GM21423 (cell line): ENCODE measurements around the gene SLC22A23.

Source experiments
- ATAC-seq: cut with Tn5 transposase; IDR thresholded peaks from one replicate; pipeline ENCODE4 v1.9.1; 2021; ENCODE audit warnings: mild to moderate bottlenecking, moderate library complexity; ENCODE audit not compliant: unreplicated experiment

SLC22A23 gene

DNA sequence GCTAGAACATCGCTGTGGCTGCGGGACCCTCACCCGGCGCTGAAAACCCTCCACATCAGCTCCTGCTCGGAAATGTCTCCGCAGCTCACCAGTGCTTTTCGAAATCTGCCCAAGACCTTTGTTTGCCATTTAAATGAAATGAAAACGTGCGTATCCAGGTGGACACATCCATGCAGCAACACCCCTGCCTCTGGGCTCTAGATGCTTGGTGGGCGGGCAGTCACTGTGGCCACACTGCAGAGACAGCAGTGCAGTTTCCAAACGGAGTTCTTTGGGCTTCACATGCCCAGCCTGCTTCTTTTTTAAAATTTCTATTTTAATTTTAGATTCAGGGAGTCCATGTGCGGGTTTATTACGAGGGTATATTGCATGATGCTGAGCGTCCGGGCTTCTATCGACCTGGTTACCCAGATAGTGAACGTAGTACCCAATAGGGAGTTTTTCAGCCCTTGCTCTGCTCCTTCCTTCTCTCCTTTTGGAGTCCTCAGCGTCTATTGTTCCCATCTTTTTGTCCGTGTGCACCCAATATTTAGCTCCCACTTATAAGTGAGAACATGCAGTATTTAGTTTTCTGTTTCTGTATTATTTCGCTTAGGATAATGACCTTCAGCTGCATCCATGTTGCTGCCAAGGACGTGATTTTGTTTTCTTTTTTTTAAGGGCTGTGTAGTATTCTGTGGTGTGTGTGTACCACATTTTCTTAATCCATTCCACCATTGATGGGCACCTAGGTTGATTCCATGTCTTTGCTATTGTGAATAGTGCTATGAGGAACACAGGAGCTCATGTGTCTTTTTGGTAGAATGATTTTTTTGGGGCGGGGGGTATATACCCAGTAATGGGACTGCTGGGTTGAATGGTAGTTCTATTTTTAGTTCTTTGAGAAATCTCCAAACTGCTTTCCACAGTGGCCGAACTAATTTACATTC lies 224.6 kb downstream of the SLC22A23 start:
- ATAC-seq = no peak

DNA sequence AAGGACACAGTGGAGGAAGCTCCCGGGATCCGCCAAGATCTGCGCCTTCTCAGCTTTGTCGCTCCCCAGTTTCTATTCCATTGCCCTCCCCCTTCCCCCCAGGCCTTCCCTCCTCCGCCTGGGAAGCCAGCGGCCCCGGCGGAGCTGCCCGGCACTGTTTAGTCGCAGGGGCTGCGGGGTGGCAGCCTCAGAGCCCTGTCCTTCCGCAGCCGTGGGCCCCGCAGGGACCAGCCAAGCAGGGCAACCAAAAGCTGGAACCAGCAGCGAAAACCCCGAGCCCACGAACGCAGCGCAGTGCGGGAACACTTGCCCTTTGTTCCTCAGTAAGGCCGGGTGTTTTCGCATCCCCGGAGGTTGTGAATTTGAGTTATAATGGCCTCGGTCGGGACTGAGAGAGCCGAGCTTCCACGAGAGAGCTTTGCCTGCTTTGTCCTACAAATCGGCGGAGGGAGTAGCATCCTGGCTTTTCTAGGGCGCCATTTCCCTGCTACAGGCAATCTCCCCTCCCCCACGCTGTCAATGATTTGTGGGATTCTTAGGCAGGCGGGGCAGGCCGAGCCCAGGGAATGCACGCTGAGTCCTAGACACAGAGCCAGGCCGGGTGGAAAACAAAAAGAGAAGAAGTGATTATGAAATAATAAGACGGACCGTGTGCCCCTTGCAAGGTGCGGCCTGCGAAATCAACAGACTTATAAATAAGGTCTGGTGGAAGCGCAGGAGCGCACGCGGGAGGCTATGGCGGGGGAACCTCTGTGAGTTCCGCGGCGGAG lies 225.4 kb downstream of the SLC22A23 start:
- ATAC-seq = no peak

DNA sequence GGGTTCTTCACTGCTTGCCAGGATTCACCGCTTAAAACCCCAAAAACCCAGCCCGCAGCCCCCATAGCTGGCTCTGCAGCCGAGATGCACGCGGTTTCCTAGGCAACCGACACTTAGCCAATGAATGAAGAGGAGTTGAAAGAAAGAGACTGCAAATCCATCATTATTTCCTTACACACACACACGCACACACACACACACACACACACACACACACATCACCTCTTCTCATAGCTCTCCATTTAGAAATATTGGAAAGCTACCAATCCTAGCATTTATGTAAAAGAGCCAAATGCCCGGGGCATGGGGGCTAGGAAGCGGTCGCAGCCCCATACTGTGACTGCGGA lies 226.0 kb downstream of the SLC22A23 start:
- ATAC-seq = no peak

DNA sequence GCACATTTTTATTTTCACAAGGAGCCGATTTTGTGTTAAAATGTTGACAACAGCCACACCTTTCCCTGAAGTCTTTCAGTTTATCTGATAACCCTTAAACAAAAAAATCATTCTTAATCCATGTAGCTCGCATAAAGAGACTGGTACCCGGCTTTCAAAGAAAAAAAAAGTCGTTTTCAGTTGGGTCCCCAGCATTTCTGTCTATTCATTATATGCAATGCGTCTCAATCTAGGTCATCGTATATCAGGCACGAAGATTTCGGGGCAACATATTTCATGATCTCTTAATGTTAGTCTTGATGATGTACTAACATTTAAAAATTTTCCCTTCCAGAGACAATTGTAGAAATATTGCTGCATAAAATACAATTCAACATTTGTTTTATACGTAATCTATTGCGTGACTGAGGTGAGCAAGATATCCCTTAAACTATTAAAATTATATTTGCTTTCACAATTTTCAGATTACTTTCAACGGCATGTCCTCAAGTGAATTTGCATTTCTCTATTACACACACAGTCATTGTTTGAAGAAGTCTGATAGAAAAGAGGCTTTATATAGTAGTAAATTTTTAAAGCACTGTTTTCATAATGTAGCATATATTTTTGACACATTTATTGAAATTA lies 226.5 kb downstream of the SLC22A23 start:
- ATAC-seq = no peak

DNA sequence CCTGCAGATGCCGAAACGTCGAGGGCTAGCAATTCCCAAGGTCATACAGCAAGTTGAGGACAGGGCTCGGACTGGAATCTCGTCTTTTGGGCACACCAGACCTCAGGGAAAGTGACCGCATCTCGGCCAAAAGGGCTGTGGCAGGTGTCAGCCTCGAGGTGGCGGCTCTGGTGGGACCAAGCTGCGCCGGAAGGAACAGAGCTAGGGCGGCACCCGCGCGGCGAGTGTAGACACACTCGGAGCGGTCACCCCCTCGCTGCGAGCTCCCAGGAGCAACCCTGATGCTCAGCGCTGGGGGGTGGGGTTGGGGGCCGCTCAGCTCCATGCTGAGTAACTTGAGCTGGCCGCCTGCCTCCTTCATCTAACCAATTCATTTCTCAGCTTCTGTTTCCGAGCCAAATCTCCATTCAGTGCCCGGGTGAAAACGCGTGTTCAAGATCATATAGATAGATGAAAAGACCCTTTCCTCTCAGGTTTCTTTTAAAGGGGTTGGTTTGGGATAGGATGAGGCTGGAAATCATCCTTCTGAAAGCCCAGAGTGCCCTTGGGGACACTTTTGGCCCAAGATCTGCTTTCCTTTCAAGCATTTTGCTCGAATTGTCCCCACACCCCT lies 227.2 kb downstream of the SLC22A23 start:
- ATAC-seq = no peak

DNA sequence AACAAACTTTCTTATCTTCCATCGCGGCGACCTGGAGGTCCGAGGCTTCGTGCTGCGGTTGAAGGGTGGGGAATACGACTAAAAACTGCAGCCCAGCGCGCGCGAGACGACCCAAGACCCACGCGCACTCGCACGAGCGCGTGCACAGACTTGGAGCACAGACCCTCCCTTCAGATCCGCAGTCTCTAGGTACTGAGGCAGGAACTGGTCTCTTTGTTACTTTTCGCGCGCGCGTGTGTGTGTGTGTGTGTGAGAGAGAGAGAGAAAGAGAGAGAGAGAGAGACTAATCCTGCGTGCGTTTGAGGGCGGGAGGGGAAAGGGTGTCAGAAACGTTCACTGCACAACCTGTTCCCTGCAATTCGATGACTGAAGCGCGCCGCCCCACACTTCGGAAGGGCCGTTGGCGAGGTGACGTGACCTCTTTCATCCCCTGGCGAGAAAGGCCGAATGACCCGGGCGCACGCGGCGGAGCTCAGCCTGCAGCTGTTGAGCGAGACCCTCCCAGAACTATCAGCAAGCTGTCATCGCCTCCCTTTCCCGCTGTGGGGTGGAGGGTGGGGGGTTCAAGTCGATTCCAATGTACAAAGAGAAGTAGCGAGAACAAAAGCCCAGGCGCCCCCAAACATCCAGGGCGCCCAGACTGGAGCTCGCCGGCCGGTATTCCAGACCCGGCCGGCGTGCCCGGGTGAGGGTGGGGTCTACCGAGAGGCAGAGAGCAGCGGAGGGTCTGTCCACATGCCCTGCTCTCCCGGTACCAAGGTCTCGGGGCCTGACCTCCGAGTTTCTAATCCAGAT lies 227.9 kb downstream of the SLC22A23 start:
- no peak for ATAC-seq

DNA sequence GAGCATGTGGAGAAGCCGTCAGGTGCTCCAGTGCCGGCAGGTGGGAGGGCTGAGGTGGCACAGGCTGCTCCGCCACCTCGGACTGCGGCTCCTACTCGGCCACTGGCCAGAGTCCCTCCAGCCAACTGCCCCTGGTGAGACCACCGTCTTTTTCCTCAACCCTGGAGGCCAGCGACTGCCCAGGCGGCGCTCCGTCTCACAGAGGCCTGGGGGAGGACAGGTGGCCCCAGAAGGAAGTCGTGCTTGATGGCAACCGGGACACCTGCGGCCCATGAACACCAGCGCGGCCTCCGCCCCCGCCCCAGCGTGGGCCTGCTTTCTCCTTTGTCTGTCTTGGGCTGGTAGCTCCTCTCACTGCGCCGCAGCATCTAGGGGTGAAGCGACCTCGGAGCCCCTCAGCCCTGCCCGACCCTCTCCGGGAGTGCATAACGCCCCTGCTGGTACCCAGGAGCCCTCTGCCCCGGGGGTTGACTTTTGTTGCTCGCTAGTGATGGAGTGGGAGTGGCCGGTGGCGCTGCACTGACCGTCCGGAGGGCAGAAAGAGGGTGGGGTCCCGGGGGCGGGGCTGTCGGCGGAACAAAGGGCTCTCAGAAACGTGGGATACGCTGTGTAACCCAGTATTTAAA lies 228.7 kb downstream of the SLC22A23 start:
- no peak for ATAC-seq

DNA sequence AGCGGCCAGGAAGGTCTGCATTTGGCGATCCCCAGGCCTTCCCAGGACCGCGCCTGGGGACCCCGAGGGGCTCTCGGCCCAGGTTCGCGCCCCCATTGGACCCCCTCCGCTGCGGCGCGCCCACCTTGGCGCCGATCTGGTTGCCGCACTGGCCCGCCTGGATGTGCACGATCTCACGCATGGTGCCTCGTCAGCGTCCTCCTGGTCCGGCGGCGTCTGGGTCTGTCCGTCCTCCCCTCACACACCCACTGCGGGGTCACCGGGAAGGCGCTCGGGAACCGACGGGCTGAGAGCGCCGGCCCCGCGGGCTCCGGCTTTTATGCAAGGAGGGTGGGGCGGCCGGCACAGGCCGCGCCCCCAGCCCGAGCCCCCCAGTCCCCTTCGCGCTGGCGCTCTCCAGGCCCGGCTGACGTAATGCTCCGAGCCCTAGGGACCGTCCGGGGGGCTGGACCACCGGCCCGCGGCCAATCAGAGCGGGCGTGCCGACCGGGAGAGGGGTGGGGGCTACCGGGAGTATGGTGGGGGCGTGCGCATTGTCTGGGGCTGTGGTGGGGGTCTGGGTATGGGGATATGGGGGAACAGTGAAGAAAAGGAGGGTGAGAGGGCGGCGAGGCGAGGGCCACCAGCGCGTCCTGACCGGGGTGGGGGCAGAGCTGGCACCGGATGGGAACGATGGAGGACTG lies 229.3 kb downstream of the SLC22A23 start, which contains the start of gene TUBB2B:
Gene TUBB2B (minus strand): TSS at position 291 of the 683 bp plus-strand sequence. CDS start 110 bp downstream, at position 181.
- ATAC-seq = no peak

DNA sequence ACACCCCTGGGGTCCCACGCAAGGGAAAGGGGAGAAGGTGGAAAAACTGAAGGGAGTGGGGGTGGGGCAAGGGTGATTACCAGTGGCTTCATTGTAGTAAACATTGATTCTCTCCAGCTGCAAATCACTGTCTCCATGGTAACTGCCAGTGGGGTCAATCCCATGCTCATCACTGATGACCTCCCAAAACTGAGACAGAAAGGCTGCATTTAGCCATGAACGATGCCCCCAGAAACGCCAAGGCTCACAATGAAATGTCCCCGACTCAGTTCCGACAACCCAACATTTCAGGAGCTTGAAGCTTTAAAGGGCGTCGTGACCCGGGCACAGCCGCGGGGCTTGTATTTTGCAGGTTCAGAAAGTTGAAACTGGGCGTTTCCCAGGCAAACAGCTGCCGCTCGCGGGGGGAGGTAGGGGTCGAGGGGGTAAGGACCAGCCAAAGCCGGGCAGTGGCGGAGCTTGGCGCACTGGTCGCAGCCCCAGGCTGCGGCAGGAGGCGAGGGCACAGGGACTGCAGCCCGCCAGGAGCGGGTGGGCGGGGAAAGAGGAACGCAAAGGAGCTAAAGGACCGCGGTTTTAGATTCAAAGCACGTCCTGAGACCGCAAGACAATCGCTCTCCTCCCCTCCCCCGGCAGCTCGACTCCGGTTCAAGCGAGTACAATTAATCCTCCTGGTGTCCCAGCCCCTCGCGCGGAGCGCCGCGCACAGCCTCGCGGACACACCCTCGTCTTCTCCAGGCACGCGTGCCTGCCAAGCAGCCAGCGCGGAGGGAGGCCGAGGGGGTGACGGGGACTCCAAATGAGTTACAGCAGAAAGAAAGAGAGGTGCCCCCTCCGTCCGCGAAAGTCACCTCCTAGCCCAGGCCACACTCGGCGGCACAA lies 230.1 kb downstream of the SLC22A23 start:
- ATAC-seq = no peak

DNA sequence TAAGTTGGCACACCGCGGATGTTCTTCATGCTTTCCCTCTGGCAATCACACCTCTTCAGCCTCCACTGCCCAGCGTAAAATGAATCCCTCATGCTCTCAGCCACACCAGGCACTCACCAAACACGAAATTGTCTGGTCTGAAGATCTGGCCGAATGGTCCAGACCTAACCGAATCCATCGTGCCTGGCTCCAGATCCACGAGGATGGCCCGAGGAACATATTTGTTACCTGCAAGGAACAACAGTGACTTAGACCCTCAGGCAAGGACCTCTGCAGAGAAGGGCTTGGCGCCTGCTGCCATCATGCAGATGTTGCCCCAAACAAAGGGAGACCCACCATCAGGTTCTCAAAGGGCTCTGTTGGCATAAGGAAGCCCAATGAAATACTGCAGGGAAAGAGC lies 230.8 kb downstream of the SLC22A23 start:
- ATAC-seq = no peak

DNA sequence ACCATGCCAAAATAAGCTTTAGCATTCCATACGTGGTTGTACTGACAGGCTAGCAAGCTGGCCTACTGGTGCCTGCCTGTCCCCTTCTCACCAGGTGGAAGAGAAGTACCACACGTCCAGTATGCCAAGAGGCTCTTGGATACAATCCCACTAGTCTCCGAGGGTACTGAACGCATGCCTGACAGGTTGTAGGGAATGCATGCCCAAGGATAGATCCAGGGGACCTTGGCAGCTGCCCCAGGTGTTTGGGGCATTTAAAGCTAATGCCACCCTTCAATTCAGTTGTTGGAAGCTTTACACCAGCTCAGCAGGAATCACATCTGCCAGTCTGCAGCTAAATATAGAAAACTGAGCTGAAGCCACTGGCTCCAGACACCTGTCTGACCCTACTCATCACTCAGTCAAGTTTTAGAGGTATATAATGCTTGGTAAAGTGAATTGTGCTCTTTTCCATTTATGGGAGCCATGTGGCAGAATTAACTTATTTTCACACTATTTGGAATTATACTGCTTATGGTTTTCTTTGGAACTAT lies 234.3 kb downstream of the SLC22A23 start:
- ATAC-seq = no peak

DNA sequence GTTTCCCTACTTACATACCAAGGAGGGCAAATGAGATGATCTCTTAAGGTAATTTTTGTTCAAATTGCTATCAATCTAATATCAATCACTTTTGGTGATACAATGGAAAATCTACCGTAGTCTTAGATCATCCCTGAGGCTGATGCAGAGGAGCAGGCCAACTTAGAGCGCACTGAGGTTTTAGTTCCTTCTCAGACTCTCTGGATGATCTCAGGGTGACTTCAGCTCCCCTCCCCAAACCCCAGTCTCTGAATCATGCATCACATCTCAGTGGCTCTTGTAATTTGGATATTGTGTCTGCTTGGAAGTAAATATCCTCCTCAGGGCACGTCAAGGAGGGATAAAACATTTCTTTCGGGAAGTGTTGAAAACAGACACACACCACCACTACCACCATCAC lies 235.3 kb downstream of the SLC22A23 start:
- no peak for ATAC-seq

DNA sequence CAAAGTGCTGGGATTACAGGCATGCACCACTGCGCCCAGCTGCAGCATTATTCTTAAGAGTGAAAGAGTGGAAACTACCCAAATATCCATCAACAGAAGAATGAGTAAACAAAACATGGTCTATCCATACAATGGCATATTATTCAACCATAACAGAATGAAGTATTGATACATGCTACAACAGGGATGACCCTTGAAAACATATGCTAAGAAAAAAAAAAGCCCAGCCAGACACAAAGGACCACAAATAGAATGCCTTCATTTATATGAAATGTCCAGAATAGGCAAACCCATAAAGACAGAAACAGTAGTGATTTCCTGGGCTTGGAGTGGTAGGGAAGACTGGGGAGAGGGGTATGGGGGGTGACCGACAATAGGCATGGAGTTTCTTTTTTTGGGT lies 236.5 kb downstream of the SLC22A23 start:
- ATAC-seq = no peak
